Hippocampal formation (tissue), 2 donors: ENCODE measurements around the gene PRIM1.
"Not testable (repeated sequence)": the region's sequence is repeated elsewhere in the genome, so short reads cannot be mapped to it uniquely, and the experiment has no call there.

Experiments used
- DNase-seq, 2 donors: peaks; one replicate each; lab custom pipeline; 2025; lab: John Stamatoyannopoulos, UW

Gene PRIM1

GRCh38 chr12:56716933-56717880 lies 34.9 kb downstream of the PRIM1 start:
- DNase-seq, result no peak

- DNase-seq, result no peak
These were observed 35.7 kb downstream of the PRIM1 start for GRCh38 chr12:56716458-56716857.

- no peak for DNase-seq
These were observed 36.3 kb downstream of the PRIM1 start for GRCh38 chr12:56715798-56716197.

GRCh38 chr12:56714431-56714929 lies 37.6 kb downstream of the PRIM1 start:
- DNase-seq, result no peak

- DNase-seq, result no peak
These were observed 38.8 kb downstream of the PRIM1 start for GRCh38 chr12:56713345-56713744.

GRCh38 chr12:56709759-56710376 lies 42.3 kb downstream of the PRIM1 start:
- DNase-seq, result no peak

- DNase-seq, result not testable (repeated sequence)
These were observed 47.6 kb downstream of the PRIM1 start for GRCh38 chr12:56704522-56704921.

- DNase-seq, result no peak
These were observed 53.0 kb downstream of the PRIM1 start for GRCh38 chr12:56699020-56699661.

- no peak for DNase-seq
These were observed 56.6 kb downstream of the PRIM1 start for GRCh38 chr12:56695327-56696101.

GRCh38 chr12:56694161-56694560 lies 58.0 kb downstream of the PRIM1 start:
- DNase-seq, result no peak

GRCh38 chr12:56688846-56689109 lies 63.3 kb downstream of the PRIM1 start:
- no peak for DNase-seq

GRCh38 chr12:56688129-56688845 lies 63.8 kb downstream of the PRIM1 start, which contains the start of gene PTGES3:
Gene PTGES3, minus strand, starts transcription at chr12:56688284. Its CDS starts 285 bp downstream, at chr12:56687999.
- DNase-seq, result peak; percentile 97 to 98

- DNase-seq, result peak; percentile 39 to 48
These were observed 64.6 kb downstream of the PRIM1 start for GRCh38 chr12:56687223-56688128.

GRCh38 chr12:56684745-56685359 lies 67.3 kb downstream of the PRIM1 start:
- DNase-seq, result peak in 1 of 2 donors; percentile 2

GRCh38 chr12:56682323-56682722 lies 69.8 kb downstream of the PRIM1 start:
- DNase-seq, result no peak
